ENCODE measurements around the gene FKBP1C.
"Not testable (repeated sequence)": the region's sequence is repeated elsewhere in the genome, so short reads cannot be mapped to it uniquely, and the experiment has no call there.

Gene FKBP1C

DNA sequence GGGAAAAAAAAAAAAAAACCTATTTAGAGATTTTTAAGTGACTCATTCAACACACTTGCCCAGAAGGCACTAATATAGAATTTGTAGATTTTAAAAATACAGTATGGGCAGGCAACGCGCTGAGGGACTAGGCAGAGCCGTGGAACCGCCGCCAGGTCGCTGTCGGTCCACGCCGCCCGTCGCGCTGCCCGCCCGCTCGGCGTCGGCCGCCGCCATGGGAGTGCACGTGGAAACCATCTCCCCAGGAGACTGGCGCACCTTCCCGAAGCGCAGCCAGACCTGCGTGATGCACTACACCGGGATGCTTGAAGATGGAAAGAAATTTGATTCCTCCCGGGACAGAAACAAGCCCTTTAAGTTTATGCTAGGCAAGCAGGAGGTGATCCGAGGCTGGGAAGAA, at the start of gene FKBP1C:
Gene FKBP1C, plus strand, starts transcription at position 127 of the 400 bp plus-strand sequence.
- not testable (repeated sequence) for DNase-seq

DNA sequence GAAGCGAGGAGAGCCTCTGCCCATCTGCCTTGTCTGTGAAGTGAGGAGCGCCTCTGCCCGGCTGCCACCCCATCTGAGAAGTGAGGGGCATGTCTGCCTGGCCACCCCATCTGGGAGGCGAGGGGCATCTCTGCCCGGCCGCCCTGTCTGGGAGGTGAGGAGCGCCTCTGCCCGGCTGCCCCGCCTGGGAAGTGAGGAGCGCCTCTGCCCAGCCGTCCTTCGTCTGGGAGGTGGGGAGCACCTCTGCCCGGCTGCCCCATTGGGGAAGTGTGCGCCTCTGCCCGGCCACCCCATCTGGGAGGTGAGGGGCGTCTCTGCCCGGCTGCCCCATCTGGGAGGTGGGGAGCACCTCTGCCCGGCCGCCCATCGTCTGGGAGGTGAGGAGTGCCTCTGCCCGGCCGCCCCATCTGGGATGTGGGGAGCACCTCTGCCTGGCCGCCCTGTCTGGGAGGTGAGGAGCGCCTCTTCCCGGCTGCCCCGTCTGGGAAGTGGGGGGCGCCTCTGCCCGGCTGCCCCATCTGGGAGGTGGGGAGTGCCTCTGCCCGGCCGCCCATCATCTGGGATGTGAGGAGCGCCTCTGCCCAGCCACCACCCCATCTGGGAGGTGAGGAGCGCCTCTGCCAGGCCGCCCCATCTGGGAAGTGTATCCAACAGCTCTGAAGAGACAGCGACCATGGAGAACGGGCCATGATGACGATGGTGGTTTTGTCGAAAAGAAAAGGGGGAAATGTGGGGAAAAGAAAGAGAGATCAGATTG, 47.0 kb upstream of the FKBP1C start:
- DNase-seq: not testable (repeated sequence)

DNA sequence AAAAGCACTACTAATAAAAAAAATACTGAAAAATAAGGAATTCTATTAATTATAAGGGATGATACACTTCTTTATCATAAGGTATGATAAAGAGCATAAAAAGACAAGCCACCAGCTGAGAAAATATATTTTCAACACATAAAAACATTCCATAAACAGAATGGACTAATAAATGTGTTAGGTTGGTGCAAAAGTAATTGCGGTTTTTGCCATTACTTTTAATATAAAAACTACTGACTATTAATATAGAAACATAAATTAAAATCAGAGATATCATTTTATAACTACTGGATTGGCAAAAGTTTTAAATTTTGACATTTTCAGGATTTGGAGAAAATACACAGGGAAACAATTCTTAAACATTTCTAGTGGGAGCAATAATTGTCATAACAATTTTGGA, 37.1 kb upstream of the FKBP1C start:
- DNase-seq: no peak

DNA sequence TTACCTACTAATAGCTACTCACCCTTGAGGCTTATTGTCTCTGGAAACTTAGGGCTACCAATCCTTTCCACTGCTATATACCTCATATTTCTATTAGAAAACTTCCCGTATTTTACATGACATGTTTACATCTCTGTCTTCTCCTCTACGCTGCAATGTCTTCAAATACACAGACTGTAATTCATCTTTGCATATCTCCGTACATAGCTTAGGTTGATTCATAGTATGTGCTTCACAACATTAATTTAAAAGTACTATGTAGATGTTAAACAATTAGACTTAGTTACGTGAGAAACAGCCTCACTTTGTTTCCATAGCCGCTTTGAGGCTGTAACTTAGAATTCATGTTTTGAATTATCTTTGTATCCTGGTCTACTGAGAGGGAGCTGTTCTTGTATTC, 35.1 kb upstream of the FKBP1C start:
- DNase-seq: no peak

DNA sequence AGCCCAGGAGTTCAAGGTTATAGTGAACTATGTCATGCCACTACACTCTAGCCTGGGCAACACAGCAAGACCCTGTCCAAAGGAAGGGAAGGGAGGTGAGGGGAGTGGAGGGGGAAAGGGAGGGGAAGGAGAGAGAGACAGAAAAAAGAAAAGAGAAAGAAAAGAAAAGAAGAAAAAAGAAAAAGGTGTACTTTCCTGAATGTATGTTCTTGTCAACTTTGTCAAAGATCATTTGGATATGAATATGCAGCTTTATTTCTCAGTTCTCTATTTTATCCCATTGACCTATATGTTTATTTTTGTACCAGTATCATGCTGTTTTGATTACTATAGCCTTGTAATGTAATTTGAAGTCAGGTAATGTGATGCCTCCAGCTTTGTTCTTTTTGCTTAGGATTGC, 30.9 kb upstream of the FKBP1C start:
- no peak for DNase-seq

DNA sequence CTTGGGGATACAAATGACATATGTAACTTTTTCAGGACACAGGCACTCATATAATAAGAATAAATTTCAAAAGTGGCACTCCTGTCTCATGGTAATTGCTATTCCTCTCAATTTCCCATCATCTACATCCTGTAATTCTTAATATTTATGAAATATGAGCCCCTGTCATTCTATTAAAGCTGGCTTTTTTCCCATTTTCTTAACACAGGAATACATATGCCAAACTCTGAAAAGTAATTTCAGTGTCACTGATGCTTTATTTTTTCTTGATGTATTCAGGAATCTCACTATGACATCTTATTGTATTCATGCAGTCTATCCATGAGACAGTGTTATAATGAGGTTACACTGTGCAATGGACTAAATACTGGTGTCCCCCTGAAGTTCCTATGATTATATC, 24.3 kb upstream of the FKBP1C start:
- DNase-seq: no peak

DNA sequence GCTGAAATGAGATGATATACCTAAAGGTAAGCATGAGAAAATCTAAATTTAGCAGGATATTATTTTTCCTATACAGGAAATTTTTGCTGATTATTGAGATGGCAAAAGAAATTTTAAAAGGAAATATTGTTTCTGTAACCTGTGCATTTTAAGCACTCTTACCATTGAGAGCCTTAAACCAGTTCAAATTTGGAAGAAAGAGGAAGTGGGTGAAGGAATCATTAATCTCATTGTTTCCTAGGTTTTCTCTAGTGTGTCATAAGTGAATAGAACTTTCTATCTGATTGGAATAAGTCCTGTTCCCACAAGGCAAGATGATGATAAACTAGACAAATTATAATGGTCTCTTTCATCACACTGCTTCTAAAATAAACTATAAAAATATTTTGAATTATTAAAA, 22.4 kb upstream of the FKBP1C start:
- DNase-seq: no peak

DNA sequence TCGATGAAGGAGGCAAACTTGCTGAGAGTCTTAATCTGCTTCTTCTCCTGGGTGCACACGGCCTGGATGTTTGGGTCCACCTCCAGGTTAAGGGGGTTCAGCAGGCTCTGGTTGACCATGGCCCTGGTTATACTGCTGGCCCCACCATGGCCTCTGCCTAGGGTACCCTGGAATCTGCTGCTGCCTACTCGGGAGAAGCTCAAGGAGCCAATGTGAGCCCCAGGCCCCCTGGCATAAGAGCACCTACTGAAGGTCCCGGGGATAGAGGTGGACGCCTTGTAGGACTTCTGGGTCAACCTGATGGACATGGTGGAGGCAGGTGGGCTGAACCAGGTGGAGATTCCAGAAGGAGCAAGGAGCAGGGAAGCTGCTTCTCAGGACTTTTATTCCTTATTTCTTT, 17.9 kb upstream of the FKBP1C start:
- DNase-seq: no peak

DNA sequence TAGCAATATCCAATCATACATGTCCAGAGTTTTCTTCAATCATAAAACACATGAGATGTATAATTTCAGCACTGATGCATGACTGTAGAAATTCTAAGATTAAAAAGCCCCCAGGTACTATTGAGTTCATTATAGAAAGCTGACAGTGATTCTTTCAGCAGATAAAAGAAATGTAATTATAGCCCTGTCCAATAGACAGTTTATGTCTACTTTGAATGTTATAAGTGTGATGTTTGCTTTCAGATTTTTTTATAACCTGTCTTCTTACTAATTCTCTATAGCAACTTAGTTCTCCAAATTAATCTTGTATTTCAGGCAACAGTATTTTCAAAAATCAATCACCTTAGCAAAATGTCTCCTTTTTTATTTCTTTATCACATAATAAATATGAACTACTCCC, 13.5 kb upstream of the FKBP1C start:
- DNase-seq: no peak

DNA sequence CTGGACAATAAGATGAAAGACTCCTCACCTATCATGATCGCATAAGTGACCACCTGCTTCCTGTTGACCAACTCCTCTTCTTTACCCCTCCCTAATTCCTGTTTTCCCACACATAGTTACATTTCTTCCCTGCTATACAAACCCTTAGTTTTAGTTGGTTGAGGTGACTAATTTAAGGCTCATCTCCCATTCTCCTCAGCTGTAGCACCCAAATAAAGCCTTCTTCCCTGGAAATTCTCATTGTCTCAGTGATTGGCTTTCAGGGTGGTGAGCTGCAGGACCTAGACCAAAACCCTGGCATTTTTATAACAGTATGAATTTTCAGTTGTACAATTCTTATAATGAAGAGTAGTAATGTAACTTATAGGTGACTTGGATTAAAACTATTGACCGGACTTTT, 2.1 kb downstream of the FKBP1C start:
- no peak for DNase-seq

DNA sequence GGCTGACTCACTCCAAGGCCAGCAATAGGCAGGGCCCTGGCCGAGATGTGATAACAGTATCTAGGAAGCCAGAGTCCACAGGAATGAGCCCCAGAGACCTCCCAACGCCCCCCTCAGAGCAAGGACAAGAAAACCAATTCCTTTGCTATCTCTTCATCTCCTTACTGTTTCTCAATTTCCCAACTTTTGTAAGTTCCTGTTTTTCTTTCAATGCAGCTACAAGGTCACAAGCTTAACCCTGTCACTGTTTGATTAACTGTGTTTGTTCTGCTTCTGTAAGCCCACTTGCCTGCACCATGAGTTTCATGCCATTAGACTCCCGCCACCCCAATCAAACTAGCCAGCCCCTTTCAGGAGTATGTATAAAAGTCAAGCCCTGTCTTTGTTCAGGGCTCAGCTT, 3.5 kb downstream of the FKBP1C start:
- DNase-seq: no peak

DNA sequence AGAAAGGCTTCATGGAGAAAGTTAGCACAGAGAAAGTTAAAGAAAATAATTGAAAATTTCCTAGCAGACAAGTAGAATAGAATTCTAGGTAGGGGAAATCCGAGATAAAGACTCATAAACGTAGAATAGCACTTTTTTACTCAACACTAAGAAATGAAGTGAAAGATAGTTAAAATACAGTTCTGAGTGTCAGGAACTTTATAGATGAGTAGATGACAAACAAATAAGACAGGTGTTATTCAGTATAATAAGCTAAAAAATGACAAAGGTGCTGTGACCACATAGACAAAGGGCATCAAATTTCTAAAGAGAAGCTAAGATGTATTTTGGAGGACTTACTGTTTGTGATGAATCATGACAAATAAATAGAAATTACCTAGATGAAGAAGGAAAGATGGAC, 12.9 kb downstream of the FKBP1C start:
- no peak for DNase-seq

DNA sequence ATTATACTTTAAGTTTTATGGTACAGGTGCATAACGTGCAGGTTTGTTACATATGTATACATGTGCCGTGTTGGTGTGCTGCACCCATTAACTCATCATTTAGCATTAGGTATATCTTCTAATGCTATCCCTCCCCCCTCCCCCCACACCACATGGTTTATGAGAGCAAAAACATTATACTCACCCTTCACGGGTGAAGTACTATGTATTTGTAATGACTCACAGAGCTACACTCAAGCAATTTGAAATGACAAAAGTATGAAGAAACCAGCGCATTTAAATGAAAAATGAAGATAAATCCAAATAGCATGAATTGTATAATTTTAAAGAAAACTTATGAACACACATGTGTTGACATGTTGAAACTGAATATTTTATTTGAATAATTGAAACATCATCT, 14.7 kb downstream of the FKBP1C start:
- not testable (repeated sequence) for DNase-seq

DNA sequence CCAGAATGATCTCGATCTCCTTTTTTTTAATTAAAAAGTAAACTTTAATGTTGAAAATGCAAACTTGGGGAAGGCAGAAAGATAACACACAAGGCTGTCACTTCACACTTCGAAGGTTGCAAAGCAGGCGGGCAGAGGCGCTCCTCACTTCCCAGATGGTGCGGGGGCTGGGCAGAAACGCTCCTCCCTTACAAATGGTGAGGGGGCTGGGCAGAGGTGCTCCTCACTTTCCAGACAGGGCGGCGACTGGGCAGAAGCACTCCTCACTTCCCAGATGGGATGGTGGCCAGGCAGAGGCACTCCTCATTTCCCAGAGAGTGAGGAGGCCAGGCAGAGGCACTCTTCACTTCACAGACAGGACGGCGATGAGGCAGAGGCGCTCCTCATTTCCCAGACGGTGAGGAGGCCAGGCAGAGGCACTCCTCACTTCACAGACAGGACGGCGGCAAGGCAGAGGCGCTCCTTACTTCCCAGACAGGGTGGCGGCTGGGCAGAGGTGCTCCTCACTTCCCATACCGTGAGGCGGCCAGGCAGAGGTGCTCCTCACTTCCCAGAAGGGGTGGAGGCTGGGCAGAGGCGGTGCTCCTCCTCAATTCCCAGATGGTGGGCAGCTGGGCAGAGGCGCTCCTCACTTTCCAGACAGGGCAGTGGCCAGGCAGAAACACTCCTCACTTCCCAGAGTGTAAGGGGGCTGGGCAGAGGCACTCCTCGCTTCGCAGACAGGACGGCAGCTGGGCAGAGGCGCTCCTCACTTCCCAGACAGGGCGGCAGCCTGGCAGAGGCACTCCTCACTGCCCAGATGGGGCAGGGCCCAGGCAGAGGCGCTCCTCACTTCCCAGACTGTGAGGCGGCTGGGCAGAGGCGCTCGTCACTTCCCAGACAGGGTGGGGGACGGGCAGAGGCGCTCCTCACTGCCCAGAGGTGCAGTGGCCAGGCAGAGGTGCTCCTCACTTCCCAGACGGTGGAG, 16.9 kb downstream of the FKBP1C start:
- not testable (repeated sequence) for DNase-seq

DNA sequence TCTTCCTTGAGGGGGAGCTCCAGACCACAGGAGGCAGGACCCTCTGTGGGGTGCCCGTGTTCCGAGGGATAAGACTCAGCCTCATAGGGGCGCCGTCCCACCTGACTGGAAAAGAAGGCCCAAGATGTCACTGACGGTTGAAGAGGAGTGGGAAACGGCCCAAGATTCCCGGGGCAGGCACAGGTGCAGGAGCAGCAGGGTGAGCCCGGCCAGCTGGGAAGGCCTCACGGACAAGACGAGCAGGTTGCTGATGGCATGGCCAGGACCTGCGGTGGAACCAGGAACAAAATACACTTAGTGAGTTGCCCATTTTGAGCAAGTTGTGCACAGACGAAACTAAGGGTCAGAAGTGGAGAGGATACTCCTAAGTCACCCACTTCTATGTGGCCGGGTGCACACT, 18.8 kb downstream of the FKBP1C start:
- DNase-seq: not testable (repeated sequence)

DNA sequence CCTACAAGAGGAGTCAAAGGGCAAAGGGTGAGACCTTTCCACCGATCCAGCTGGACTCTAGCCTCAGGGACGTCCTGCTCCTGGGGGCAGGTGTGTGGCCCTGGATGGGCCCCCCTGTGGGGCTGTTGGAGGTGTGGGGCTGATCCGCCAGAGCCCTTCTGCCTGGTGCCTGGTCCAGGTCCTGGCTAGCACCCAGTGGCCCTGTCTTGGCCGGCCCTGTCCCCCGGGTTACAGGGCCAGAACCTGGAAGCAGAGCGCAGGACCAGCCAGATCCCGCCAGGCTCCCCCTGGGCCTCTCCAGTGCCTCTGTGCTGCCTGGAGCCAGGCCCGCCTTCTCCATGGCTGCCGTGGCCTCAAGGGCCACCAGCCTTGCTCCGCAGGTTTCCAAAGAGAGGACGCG, 19.2 kb downstream of the FKBP1C start:
- DNase-seq: not testable (repeated sequence)

DNA sequence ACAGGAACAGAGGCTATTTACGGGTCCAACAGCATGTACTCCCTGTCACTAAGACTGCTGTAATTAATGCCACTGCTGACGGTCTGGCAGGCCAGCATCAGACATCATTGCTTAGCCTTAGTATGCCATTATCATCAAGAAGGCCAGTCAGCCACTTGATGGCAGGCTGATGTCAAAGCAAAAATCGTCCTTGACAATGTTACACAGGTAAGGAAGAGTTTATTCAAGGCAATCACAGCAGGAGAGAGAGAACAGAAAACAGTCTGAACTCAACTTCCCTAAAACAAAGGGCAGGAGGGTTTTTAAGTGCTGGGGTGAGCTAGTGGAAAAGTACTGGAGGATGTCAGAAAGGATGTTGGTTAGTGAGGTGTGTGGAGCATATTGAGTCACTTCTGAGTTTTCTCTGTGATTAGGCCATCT, 25.1 kb downstream of the FKBP1C start:
- DNase-seq: no peak

DNA sequence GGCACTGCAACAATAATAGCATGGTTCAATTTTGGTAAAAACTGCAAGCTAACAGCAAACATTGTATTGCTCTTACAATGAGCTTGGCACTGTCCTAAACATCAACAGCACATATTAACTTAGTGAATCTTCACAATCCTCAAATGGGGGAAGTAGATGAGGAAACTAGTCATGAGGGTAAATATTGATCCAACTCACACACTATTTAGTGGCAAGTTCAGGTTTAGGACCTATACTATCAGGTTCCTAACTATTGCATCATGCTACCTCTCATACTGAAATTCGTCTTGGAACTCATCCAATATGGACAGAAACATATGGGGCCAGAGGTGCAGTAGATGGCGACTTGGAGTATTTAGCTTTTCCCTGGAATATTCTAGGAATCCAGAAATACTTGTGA, 34.2 kb downstream of the FKBP1C start:
- no peak for DNase-seq

DNA sequence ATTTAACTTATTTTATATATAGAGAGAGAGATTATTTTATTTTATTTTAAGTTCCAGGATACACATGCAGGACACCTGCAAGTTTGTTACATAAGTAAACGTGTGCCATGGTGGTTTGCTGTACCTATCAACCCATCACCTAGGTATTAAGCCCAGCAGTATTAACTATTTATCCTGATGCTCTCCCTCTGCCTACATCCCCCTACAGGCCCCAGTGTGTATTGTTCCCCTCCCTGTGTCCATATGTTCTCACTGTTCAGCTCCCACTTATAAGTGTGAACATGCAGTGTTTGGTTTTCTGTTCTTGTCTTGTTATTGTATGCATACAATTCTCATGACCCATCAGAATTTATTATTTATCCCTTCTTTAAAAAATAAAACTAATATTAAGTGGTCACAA, 34.6 kb downstream of the FKBP1C start:
- no peak for DNase-seq

DNA sequence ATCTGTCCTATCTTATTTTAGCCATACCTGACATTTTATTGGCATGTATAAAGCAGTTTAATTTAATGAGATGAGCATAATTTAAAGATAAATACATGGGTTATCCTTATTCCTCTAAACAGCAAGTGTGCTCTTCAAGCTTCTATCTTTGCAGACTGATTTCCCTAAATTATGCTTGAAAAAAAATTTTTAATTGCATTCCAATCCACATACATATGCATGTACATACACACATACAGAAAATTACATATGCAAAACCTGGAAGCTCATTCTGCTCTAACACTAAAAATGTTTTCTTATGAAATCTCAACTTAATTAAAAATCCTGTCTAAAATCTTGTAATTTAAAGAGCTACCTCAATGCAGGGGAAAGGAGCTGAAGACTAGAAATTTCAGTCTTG, 35.3 kb downstream of the FKBP1C start:
- DNase-seq: no peak

DNA sequence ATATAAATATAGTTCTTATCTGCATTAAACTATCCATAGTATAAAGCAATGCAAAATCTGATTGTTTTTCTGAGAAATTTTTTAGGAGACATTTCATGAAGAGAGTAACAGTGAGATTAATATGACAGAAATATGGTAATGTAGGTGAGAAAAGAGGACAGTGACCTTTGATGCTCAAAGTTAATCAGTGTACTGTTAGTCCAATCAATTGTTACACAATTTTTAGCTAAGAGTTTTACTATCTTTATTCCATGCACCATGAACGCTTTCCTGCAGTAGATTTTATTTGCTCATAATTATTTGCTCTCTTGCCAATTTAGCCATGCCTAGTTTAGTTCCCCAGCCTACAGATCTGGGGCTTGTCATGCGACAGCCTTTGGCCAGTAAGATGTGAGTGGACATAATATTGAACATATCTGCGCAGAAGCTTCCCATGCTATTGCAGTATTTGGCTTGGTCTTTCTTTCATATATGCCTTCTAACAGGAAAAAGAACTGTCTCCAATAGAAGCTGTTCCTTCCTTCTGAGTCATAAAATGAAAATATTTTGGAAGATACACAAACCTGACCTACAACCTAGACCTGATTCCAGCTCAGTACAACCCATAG, 38.7 kb downstream of the FKBP1C start:
- DNase-seq: no peak

DNA sequence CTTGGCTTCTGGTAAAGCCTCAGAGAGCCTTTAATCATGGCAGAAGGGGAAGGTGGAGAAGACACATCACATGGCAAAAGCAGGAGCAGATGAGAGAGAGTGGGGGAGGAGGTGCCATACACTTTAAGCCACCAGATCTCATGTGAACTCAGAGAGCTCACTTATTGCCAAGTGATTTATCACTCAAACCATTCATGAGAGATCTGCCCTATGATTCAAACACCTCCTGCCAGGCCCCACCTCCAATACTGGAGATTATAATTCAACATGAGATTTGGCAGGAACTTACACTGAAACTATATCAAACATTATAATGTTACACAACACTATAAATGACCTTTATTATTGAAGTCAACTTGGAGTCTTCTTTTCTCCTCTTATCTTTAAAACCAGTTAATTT, 47.9 kb downstream of the FKBP1C start:
- no peak for DNase-seq

DNA sequence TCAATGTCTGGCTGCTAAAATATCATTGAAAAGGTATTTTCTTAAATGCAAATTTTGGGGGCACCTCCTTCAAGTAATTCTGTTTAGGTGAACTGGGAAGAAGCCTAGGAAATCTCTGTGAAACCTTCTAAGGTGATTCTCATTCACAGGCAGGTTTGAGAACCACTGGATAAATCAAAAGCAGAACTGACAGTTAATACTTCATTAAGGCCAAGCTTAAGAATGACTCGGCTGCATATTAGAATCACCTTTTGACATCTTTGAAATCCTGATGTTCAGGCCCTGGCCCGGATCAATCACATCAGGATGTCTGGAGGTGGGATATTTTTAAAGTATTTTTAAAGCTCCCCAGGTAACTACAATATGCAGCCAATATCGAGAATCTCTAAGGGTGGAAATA, 50.6 kb downstream of the FKBP1C start:
- DNase-seq: no peak
